ENCODE data around the gene PLRG1. TPM values are rescaled to one million over a fixed set of nuclear protein-coding genes. Genes with fewer than 3 reads are reported as not detected.

Gene PLRG1
- total RNA-seq, 1 experiment from 2014 or later = 72.5 TPM

GRCh38 chr4:154578919-154579318 lies 28.7 kb upstream of the PLRG1 start:
- CTCF ChIA-PET = no interaction called here
- Mint-ChIP-seq H3K27me3 (ENCODE audit: unreplicated experiment) (no peaks in the 10 kb centered on the region), H3K27ac (ENCODE audit: unreplicated experiment) (no peak overlapping the region), H3K36me3 (ENCODE audit: insufficient read depth, unreplicated experiment) (no peaks in the 10 kb centered on the region), H3K9me3 (ENCODE audit: low read depth, unreplicated experiment) (no peaks in the 10 kb centered on the region), H3K4me1 (ENCODE audit: low read depth, unreplicated experiment) (no peaks in the 10 kb centered on the region), H3K4me3 (ENCODE audit: low read depth, unreplicated experiment) (no peak overlapping the region)
- DNase-seq = no peak
- intact Hi-C loops (cut with micrococcal nuclease; ENCODE audit: unreplicated experiment) = no loop called here
- no TSS peak for BruUV-seq (replicated peaks)
- TF ChIP-seq, protein P1, sequence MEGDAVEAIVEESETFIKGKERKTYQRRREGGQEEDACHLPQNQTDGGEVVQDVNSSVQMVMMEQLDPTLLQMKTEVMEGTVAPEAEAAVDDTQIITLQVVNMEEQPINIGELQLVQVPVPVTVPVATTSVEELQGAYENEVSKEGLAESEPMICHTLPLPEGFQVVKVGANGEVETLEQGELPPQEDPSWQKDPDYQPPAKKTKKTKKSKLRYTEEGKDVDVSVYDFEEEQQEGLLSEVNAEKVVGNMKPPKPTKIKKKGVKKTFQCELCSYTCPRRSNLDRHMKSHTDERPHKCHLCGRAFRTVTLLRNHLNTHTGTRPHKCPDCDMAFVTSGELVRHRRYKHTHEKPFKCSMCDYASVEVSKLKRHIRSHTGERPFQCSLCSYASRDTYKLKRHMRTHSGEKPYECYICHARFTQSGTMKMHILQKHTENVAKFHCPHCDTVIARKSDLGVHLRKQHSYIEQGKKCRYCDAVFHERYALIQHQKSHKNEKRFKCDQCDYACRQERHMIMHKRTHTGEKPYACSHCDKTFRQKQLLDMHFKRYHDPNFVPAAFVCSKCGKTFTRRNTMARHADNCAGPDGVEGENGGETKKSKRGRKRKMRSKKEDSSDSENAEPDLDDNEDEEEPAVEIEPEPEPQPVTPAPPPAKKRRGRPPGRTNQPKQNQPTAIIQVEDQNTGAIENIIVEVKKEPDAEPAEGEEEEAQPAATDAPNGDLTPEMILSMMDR (IDR thresholded peaks at IDR 0.05; ENCODE audit: unreplicated experiment) = no peak

- H3K27me3 Mint-ChIP-seq (ENCODE audit: unreplicated experiment) = no peaks in the 10 kb centered on the region
- DNase-seq = no peak
- intact Hi-C loops (cut with micrococcal nuclease; ENCODE audit: unreplicated experiment) = no loop called here
- no peaks in the 10 kb centered on the region for H3K4me1 Mint-ChIP-seq (ENCODE audit: low read depth, unreplicated experiment)
- TF ChIP-seq, protein P1 (IDR thresholded peaks at IDR 0.05; ENCODE audit: unreplicated experiment) = no peak
- H3K36me3 Mint-ChIP-seq (ENCODE audit: insufficient read depth, unreplicated experiment) = no peaks in the 10 kb centered on the region
- no peak overlapping the region for H3K4me3 Mint-ChIP-seq (ENCODE audit: low read depth, unreplicated experiment)
- no peak overlapping the region for H3K27ac Mint-ChIP-seq (ENCODE audit: unreplicated experiment)
- no peaks in the 10 kb centered on the region for H3K9me3 Mint-ChIP-seq (ENCODE audit: low read depth, unreplicated experiment)
- no TSS peak for BruUV-seq (replicated peaks)
- CTCF ChIA-PET = interaction anchor here (1.1 kb wide), 1 partner anchor 41 kb away, joined by 3 read pairs; no protein-coding TSS in a partner anchor
These were observed 27.1 kb upstream of the PLRG1 start for GRCh38 chr4:154577324-154577723.

GRCh38 chr4:154574311-154574710 lies 24.1 kb upstream of the PLRG1 start:
- TF ChIP-seq, protein P1 (IDR thresholded peaks at IDR 0.05; ENCODE audit: unreplicated experiment) = no peak
- H3K36me3 Mint-ChIP-seq (ENCODE audit: insufficient read depth, unreplicated experiment) = no peaks in the 10 kb centered on the region
- no TSS peak for BruUV-seq (replicated peaks)
- H3K27me3 Mint-ChIP-seq (ENCODE audit: unreplicated experiment) = no peaks in the 10 kb centered on the region
- CTCF ChIA-PET = no interaction called here
- no peak overlapping the region for H3K27ac Mint-ChIP-seq (ENCODE audit: unreplicated experiment)
- no peaks in the 10 kb centered on the region for H3K4me1 Mint-ChIP-seq (ENCODE audit: low read depth, unreplicated experiment)
- DNase-seq = no peak
- H3K4me3 Mint-ChIP-seq (ENCODE audit: low read depth, unreplicated experiment) = no peak overlapping the region
- intact Hi-C loops (cut with micrococcal nuclease; ENCODE audit: unreplicated experiment) = no loop called here
- H3K9me3 Mint-ChIP-seq (ENCODE audit: low read depth, unreplicated experiment) = no peaks in the 10 kb centered on the region

DNA sequence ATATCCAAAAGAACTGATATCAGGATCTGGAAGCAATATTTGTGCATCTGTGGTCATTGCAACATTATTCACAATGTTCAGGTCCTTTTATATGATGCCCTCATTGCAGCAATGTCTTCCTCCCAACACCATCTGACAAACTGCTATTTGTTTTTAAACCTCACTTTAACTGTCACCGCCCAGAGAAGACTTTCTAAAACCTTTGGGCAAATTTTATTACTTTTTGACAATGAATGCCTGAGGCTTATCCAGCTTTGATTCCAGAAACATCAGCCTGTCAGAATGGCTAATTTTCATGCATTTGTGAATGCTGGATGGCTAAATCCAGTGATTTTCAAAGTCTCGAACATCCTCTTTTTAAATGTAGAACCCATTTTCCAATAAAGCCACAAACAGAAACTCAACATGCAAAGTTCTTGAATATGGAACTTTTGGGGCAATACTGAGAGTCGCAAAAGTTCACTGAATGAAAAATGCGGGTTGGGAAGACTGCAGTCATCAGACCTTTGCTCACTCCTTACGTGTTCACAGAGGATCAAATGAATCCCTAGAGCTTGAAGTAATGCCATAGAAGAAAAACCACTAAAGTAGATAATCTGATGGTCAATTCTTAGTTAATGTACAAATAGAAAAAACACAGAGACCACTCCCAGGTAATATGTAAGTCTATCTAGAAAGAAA lies 23.1 kb upstream of the PLRG1 start:
- no peak for DNase-seq
- Mint-ChIP-seq H3K36me3 (ENCODE audit: insufficient read depth, unreplicated experiment) (no peaks in the 10 kb centered on the region), H3K4me1 (ENCODE audit: low read depth, unreplicated experiment) (no peaks in the 10 kb centered on the region), H3K27me3 (ENCODE audit: unreplicated experiment) (no peaks in the 10 kb centered on the region), H3K4me3 (ENCODE audit: low read depth, unreplicated experiment) (no peak overlapping the region), H3K9me3 (ENCODE audit: low read depth, unreplicated experiment) (no peaks in the 10 kb centered on the region), H3K27ac (ENCODE audit: unreplicated experiment) (no peak overlapping the region)
- no TSS peak for BruUV-seq (replicated peaks)
- intact Hi-C loops (cut with micrococcal nuclease; ENCODE audit: unreplicated experiment) = no loop called here
- CTCF ChIA-PET = no interaction called here
- TF ChIP-seq, protein P1 (IDR thresholded peaks at IDR 0.05; ENCODE audit: unreplicated experiment) = no peak

All from Calu3 (cell line).